HEK293 (cell line): Measurements from ENCODE around the gene GNB5.

Experiments
- CTCF ChIA-PET: fragments of 350-600 bp; formaldehyde crosslinking; extraction: SDS; loops from one replicate; lab custom pipeline; 2021; ENCODE audit warnings: antibody characterized with exemption; lab: Yijun Ruan, JAX
- POLR2A ChIA-PET: fragments of 300-600 bp; formaldehyde crosslinking; extraction: SDS; loops from one replicate; lab custom pipeline; 2020; ENCODE audit warnings: antibody characterized with exemption, inconsistent platforms; lab: Yijun Ruan, JAX
- H3K27ac ChIP-seq: fragments of 200-500 bp; sonication (Bioruptor generic); 2 replicates; pipeline ENCODE4 v1.5.1; 2014; ENCODE audit warnings: low read depth, low read length, control low read depth, inconsistent platforms; ENCODE audit errors: extremely low read depth
- H3K36me3 ChIP-seq, 2 experiments: fragments of 200-500 bp in 1 of 2; sonication (Bioruptor generic) in 1 of 2; 1 replicate in 1 of 2; 2 replicates in 1 of 2; pipeline ENCODE4 v1.5.1; 2014 to 2017; ENCODE audit warnings: inconsistent platforms in 2 of 2, low read length in 2 of 2; ENCODE audit not compliant: control insufficient read depth in 2 of 2, insufficient read depth in 1 of 2
- H3K4me1 ChIP-seq: fragments of 200-500 bp; sonication (Bioruptor generic); 2 replicates; pipeline ENCODE4 v1.5.1; 2014; ENCODE audit warnings: mild to moderate bottlenecking, low read length, inconsistent platforms; ENCODE audit not compliant: control insufficient read depth, insufficient read depth
- H3K4me3 ChIP-seq: 2 replicates; pipeline ENCODE4 v1.5.1; 2011; ENCODE audit warnings: low read depth, mild to moderate bottlenecking, control low read depth, low read length, moderate library complexity
- H3K9me3 ChIP-seq: fragments of 200-500 bp; sonication (Bioruptor generic); 2 replicates; pipeline ENCODE4 v1.5.1; 2014; ENCODE audit warnings: low read depth, low read length, inconsistent platforms; ENCODE audit not compliant: control insufficient read depth, insufficient read depth
- GLIS1 ChIP-seq: fragments of 450-650 bp; formaldehyde crosslinking; IDR thresholded peaks from 2 replicates; pipeline ENCODE4 v1.5.1; 2016; ENCODE audit warnings: missing biosample characterization, missing genetic modification characterization
- KLF7 ChIP-seq: fragments of 450-650 bp; formaldehyde crosslinking; IDR thresholded peaks from 2 replicates; pipeline ENCODE4 v1.5.1; 2016; ENCODE audit warnings: missing biosample characterization, missing genetic modification characterization, borderline replicate concordance
- OVOL3 ChIP-seq: fragments of 450-650 bp; formaldehyde crosslinking; IDR thresholded peaks from 2 replicates; pipeline ENCODE4 v1.5.1; 2016; ENCODE audit warnings: missing biosample characterization, missing genetic modification characterization
- SP2 ChIP-seq: fragments of 450-650 bp; formaldehyde crosslinking; IDR thresholded peaks from 2 replicates; pipeline ENCODE4 v1.5.1; 2016; ENCODE audit warnings: missing biosample characterization, missing genetic modification characterization
- ZBTB21 ChIP-seq: fragments of 450-650 bp; formaldehyde crosslinking; IDR thresholded peaks from 2 replicates; pipeline ENCODE4 v1.5.1; 2017; ENCODE audit warnings: missing biosample characterization, missing genetic modification characterization
- ZBTB44 ChIP-seq: fragments of 450-650 bp; IDR thresholded peaks from 2 replicates; pipeline ENCODE4 v1.5.1; 2018; ENCODE audit warnings: missing biosample characterization, mild to moderate bottlenecking, missing genetic modification characterization
- ZNF132 ChIP-seq: fragments of 450-650 bp; formaldehyde crosslinking; IDR thresholded peaks from 2 replicates; pipeline ENCODE4 v1.5.1; 2017; ENCODE audit warnings: missing biosample characterization, missing genetic modification characterization, borderline replicate concordance
- ZNF140 ChIP-seq: fragments of 450-650 bp; formaldehyde crosslinking; IDR thresholded peaks from 2 replicates; pipeline ENCODE4 v1.5.1; 2016; ENCODE audit warnings: missing biosample characterization, missing genetic modification characterization
- ZNF155 ChIP-seq: fragments of 450-650 bp; formaldehyde crosslinking; IDR thresholded peaks from 2 replicates; pipeline ENCODE4 v1.5.1; 2016; ENCODE audit warnings: missing biosample characterization, missing genetic modification characterization
- ZNF174 ChIP-seq: fragments of 450-650 bp; formaldehyde crosslinking; IDR thresholded peaks from 2 replicates; pipeline ENCODE4 v1.5.0; 2017; ENCODE audit warnings: missing biosample characterization, mild to moderate bottlenecking, missing genetic modification characterization
- ZNF184 ChIP-seq: fragments of 450-650 bp; IDR thresholded peaks from 2 replicates; pipeline ENCODE4 v1.5.1; 2018; ENCODE audit warnings: missing biosample characterization, mild to moderate bottlenecking, missing genetic modification characterization
- ZNF266 ChIP-seq: fragments of 450-650 bp; formaldehyde crosslinking; IDR thresholded peaks from 2 replicates; pipeline ENCODE4 v1.5.1; 2016; ENCODE audit warnings: missing biosample characterization, missing genetic modification characterization, low read depth
- ZNF324 ChIP-seq: fragments of 450-650 bp; formaldehyde crosslinking; IDR thresholded peaks from 2 replicates; pipeline ENCODE4 v1.5.1; 2016; ENCODE audit warnings: missing biosample characterization, missing genetic modification characterization
- ZNF354C ChIP-seq: fragments of 450-650 bp; formaldehyde crosslinking; IDR thresholded peaks from 2 replicates; pipeline ENCODE4 v1.5.1; 2016; ENCODE audit warnings: missing biosample characterization, missing genetic modification characterization, low read depth, borderline replicate concordance
- ZNF366 ChIP-seq: fragments of 450-650 bp; formaldehyde crosslinking; conservative IDR thresholded peaks from 2 replicates; pipeline ENCODE4 v1.5.1; 2016; ENCODE audit warnings: missing biosample characterization, missing genetic modification characterization
- ZNF433 ChIP-seq: fragments of 450-650 bp; formaldehyde crosslinking; IDR thresholded peaks from 2 replicates; pipeline ENCODE4 v1.5.1; 2016; ENCODE audit warnings: missing biosample characterization, missing genetic modification characterization, low read depth
- ZNF501 ChIP-seq: fragments of 450-650 bp; formaldehyde crosslinking; IDR thresholded peaks from 2 replicates; pipeline ENCODE4 v1.5.1; 2016; ENCODE audit warnings: missing biosample characterization, missing genetic modification characterization
- ZNF529 ChIP-seq: fragments of 450-650 bp; formaldehyde crosslinking; IDR thresholded peaks from 2 replicates; pipeline ENCODE4 v1.5.1; 2017; ENCODE audit warnings: missing genetic modification characterization, missing biosample characterization; ENCODE audit not compliant: insufficient replicate concordance
- ZNF629 ChIP-seq: fragments of 450-650 bp; formaldehyde crosslinking; IDR thresholded peaks from 2 replicates; pipeline ENCODE4 v1.5.1; 2017; ENCODE audit warnings: missing biosample characterization, missing genetic modification characterization
- ZNF654 ChIP-seq: fragments of 450-650 bp; formaldehyde crosslinking; IDR thresholded peaks from 2 replicates; pipeline ENCODE4 v1.5.1; 2016; ENCODE audit warnings: low read depth, missing biosample characterization, missing genetic modification characterization
- ZNF660 ChIP-seq: fragments of 450-650 bp; IDR thresholded peaks from 2 replicates; pipeline ENCODE4 v1.5.1; 2018; ENCODE audit warnings: missing biosample characterization, mild to moderate bottlenecking, missing genetic modification characterization
- ZNF701 ChIP-seq: fragments of 450-650 bp; formaldehyde crosslinking; IDR thresholded peaks from 2 replicates; pipeline ENCODE4 v1.5.1; 2016; ENCODE audit warnings: missing biosample characterization, missing genetic modification characterization
- ZNF747 ChIP-seq: fragments of 450-650 bp; formaldehyde crosslinking; IDR thresholded peaks from 2 replicates; pipeline ENCODE4 v1.5.1; 2016; ENCODE audit warnings: missing biosample characterization, missing genetic modification characterization
- ZSCAN5A ChIP-seq: fragments of 450-650 bp; formaldehyde crosslinking; IDR thresholded peaks from 2 replicates; pipeline ENCODE4 v1.5.1; 2016; ENCODE audit warnings: missing biosample characterization, missing genetic modification characterization
- TF ChIP-seq, protein P1 (sequence below): fragments of 450-650 bp; formaldehyde crosslinking; conservative IDR thresholded peaks from 2 replicates; pipeline ENCODE4 v1.5.1; 2016; ENCODE audit warnings: low read depth, missing biosample characterization, missing genetic modification characterization

Gene GNB5

DNA sequence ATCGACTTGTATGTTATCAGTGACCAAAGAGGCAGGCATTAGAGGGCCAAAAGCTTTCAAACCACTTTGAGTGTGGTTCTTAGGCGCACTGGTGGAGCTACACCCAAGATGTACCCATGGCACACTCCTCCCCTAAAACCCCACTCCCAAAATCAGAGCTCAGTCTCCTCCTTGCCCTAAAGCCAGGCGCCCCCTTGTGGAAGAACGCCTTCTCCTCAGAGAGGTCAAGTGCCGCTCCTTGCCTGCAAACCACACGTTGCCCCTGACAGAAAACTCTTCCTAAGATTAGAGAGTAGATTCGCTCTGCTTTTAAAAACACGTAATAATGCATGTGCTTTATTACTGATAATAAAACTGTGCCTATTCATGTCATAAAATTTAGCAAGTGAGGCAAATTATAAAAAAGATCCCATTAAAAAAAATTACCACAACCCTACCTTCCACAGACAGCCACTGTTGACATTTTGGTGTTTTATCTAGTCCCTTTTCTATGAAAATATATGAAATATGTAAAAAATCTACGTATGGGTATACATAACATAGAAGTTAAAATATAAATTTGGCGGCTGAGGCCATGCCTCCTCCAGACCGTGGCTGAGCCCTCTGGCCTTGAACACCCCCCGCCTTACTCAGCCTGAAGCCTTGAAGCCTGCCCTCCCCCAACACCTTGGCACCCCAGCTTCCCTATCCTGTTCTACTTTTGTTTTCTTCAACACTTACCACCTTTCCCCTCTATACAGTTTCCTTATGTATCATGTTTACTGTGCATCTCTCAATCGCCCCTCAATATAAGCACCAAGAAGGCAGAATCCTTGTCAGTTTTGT lies 112.1 kb downstream of the GNB5 start (continued):
- no peak for TF ChIP-seq ZNF629
- TF ChIP-seq ZNF266 (tag by site-specific recombination): no peak
- TF ChIP-seq ZNF701 (tag by site-specific recombination): no peak
- no peak for TF ChIP-seq ZNF184 (tag by site-specific recombination)
- no peak for TF ChIP-seq ZNF132 (tag by site-specific recombination)
- no peak for TF ChIP-seq ZNF366
- peak; percentile 64 for TF ChIP-seq ZNF654 (tag by site-specific recombination)
- TF ChIP-seq ZBTB21: no peak

- CTCF ChIA-PET: interaction anchor here (0.6 to 2.9 kb wide), 22 partner anchors 10 to 428 kb away, joined by 3 to 22 read pairs (median 4); no protein-coding TSS in a partner anchor
- no peaks in the 10 kb centered on the region for H3K4me1 ChIP-seq
- no peak overlapping the region for H3K27ac ChIP-seq
- TF ChIP-seq, protein P1, sequence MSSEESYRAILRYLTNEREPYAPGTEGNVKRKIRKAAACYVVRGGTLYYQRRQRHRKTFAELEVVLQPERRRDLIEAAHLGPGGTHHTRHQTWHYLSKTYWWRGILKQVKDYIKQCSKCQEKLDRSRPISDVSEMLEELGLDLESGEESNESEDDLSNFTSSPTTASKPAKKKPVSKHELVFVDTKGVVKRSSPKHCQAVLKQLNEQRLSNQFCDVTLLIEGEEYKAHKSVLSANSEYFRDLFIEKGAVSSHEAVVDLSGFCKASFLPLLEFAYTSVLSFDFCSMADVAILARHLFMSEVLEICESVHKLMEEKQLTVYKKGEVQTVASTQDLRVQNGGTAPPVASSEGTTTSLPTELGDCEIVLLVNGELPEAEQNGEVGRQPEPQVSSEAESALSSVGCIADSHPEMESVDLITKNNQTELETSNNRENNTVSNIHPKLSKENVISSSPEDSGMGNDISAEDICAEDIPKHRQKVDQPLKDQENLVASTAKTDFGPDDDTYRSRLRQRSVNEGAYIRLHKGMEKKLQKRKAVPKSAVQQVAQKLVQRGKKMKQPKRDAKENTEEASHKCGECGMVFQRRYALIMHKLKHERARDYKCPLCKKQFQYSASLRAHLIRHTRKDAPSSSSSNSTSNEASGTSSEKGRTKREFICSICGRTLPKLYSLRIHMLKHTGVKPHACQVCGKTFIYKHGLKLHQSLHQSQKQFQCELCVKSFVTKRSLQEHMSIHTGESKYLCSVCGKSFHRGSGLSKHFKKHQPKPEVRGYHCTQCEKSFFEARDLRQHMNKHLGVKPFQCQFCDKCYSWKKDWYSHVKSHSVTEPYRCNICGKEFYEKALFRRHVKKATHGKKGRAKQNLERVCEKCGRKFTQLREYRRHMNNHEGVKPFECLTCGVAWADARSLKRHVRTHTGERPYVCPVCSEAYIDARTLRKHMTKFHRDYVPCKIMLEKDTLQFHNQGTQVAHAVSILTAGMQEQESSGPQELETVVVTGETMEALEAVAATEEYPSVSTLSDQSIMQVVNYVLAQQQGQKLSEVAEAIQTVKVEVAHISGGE (tag by site-specific recombination): no peak
- TF ChIP-seq ZNF501 (tag by site-specific recombination) (no peak), OVOL3 (no peak), ZNF324 (tag by site-specific recombination) (no peak), ZNF354C (tag by site-specific recombination) (no peak)
- H3K9me3 ChIP-seq: no peaks in the 10 kb centered on the region
- no peak overlapping the region for H3K4me3 ChIP-seq
- POLR2A ChIA-PET: interaction anchor here (1.0 to 1.1 kb wide), 2 partner anchors 25 to 106 kb away, joined by 3 to 4 read pairs; partner anchors contain the start of gene LEO1
- no peaks in the 10 kb centered on the region for H3K36me3 ChIP-seq
Observed at GRCh38 chr15:52078197-52078875, 112.9 kb downstream of the GNB5 start.

GRCh38 chr15:52076889-52077781 lies 114.1 kb downstream of the GNB5 start:
- no peaks in the 10 kb centered on the region for H3K36me3 ChIP-seq
- H3K27ac ChIP-seq: no peak overlapping the region
- no peak overlapping the region for H3K4me3 ChIP-seq
- H3K4me1 ChIP-seq: no peaks in the 10 kb centered on the region
- POLR2A ChIA-PET: interaction anchor here (1.0 kb wide), 1 partner anchor 26 kb away, joined by 3 read pairs; no protein-coding TSS in a partner anchor
- CTCF ChIA-PET: interaction anchor here (0.6 to 2.9 kb wide), 11 partner anchors 9 to 593 kb away, joined by 3 to 22 read pairs (median 4); no protein-coding TSS in a partner anchor
- no peaks in the 10 kb centered on the region for H3K9me3 ChIP-seq
- no peak for TF ChIP-seq ZNF155 (tag by site-specific recombination)
- TF ChIP-seq ZNF747: no peak
- TF ChIP-seq ZNF140 (tag by site-specific recombination): no peak
- TF ChIP-seq GLIS1 (tag by site-specific recombination): no peak
- TF ChIP-seq SP2: no peak
- TF ChIP-seq KLF7 (tag by site-specific recombination): no peak
- TF ChIP-seq ZNF660 (tag by site-specific recombination): no peak
- no peak for TF ChIP-seq ZSCAN5A (tag by site-specific recombination)
- no peak for TF ChIP-seq ZNF529
- no peak for TF ChIP-seq ZBTB44 (tag by site-specific recombination)
- no peak for TF ChIP-seq ZNF174 (tag by site-specific recombination)
- TF ChIP-seq ZNF433 (tag by site-specific recombination): no peak
